ENCODE measurements around the gene WAS.
"Not testable (repeated sequence)": the region's sequence is repeated elsewhere in the genome, so short reads cannot be mapped to it uniquely, and the experiment has no call there.

Gene WAS

DNA sequence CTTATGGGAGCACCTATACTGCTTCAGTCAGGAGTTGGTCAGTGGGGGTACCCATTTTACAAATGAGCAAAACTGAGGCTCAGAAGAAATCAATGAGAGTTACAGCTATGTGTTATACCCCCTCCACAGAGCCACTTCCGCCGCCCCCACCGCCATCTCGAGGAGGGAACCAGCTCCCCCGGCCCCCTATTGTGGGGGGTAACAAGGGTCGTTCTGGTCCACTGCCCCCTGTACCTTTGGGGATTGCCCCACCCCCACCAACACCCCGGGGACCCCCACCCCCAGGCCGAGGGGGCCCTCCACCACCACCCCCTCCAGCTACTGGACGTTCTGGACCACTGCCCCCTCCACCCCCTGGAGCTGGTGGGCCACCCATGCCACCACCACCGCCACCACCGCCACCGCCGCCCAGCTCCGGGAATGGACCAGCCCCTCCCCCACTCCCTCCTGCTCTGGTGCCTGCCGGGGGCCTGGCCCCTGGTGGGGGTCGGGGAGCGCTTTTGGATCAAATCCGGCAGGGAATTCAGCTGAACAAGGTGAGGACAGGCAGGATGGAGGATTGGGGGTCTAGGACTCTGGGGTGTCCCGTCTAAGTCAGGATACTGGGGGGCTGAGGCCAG lies 5.0 kb downstream of the WAS start:
- no peak for DNase-seq

DNA sequence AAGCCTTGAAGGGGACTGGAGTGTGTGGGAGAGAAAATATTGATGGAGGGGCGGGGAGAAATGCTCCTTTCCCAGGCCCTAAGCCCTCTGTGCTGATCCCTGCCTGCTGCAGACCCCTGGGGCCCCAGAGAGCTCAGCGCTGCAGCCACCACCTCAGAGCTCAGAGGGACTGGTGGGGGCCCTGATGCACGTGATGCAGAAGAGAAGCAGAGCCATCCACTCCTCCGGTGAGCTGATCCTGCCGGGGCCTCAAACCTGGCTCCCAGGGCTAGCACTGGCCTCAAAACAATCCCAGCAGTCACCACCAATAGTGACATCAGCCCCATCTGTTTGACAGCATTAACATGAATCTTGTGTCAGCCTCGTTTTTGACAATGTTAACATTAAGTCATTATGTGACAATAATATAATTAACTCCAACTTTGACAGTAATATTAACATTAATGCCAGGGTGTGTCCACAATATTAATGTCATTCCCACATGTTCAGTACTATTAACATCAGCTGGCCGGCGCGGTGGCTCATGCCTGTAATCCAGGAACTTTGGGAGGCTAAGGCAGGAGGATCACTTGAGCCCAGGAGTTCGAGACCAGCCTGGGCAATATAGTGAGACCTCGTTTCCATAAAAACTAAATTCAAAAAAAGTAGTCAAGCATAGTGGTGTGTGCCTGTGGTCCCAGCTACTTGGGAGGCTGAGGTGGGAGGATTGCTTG lies 5.8 kb downstream of the WAS start:
- peak; percentile 9 for DNase-seq

- not testable (repeated sequence) for DNase-seq
These were observed 8.1 kb downstream of the WAS start for GRCh38 chrX:48691746-48692145.

DNA sequence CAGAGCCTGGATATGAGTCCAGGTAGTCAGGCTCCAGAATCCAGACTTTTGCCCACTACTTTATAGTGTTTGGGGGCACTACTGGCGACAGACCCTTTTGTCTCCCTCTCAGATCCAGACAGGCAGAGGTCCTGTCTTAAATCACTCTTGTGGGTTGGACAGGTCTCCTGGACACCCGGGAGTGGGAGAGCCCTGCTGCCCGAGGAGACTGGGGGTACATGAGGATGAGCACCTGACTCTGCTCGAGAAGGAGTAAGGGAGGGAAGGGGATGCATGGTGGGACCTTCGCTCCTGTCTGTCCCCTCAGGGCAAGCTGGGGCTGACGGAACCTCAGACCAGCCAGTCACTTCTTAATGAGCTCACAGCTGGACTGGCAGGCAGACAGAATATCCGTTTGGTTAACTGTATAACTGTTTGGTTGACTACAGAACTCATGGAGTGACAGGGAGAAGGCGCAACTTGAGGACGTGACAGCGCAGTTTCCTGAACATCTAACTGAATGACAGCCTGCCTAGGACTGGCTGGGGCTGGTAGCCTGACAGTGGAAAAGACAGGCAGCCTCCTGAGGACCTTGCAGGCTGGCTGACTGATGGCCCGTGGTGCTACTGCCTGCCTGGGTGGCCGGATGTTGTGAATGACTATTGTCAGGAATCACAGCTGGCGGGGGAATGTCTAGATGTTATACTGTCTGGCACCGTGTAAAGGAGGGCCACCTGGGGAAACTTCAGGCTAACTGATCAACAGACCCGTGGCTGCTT lies 11.4 kb downstream of the WAS start:
- DNase-seq, result no peak

GRCh38 chrX:48695534-48695896 lies 11.9 kb downstream of the WAS start:
- DNase-seq, result peak; percentile 51

- no peak for DNase-seq
These were observed 12.3 kb downstream of the WAS start for GRCh38 chrX:48695925-48696300.

DNA sequence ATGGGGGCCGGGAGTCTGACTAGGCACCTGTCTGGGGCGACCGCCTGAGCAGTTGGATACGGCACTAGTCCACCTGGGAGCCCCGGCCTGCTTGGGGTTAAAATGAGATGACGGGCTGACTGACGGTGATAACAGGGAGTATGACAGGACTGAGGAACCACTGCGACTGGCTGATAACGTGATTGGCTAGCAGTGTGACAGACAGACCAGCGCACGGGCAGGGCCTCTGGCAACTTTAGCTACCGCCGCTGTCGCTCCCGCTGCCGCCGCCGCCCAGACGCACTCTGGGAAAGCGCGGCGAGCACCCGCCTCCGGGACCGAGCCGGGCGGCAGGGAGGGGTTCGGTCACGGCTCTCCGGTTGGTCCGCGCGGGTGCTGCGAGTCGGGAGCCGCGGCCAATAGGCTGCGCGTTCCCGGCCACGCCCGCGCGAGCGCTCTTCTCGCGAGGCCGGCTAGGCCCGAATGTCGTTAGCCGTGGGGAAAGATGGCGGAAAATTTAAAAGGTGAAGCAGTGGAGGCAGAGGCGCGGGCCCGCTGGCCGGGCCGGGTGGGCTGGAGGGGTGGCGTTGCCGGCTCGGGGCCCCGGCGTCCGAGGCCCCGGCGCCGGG lies 12.8 kb downstream of the WAS start, which contains the start of gene SUV39H1:
Gene SUV39H1, plus strand, starts transcription at position 434 of the 608 bp plus-strand sequence. Its CDS starts 51 bp downstream, at position 485.
- DNase-seq, result peak; percentile 96

GRCh38 chrX:48696909-48697727 lies 13.5 kb downstream of the WAS start:
- peak; percentile 68 for DNase-seq

DNA sequence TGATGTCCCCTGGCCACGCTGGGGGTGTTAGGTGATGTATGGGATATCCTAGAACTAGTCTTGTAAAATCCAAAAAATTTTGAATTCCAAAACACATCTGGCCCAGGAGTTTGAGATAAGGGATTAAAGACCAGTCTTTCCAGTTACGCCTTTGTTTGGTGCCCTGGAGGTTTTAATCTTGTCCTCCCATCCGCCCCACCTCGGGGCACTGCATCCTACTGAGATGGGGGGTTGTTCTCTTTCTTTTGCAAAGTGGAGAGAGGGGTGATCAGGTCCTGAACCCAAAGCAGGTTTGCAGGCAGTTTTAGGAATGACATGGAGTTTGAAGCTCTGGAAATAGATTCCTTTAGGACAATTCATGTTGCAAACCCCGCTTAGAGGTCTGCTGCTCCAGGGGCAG lies 14.7 kb downstream of the WAS start:
- DNase-seq, result no peak

DNA sequence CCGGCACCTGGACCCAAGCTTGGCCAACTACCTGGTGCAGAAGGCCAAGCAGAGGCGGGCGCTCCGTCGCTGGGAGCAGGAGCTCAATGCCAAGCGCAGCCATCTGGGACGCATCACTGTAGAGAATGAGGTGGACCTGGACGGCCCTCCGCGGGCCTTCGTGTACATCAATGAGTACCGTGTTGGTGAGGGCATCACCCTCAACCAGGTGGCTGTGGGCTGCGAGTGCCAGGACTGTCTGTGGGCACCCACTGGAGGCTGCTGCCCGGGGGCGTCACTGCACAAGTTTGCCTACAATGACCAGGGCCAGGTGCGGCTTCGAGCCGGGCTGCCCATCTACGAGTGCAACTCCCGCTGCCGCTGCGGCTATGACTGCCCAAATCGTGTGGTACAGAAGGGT lies 16.6 kb downstream of the WAS start:
- no peak for DNase-seq

DNA sequence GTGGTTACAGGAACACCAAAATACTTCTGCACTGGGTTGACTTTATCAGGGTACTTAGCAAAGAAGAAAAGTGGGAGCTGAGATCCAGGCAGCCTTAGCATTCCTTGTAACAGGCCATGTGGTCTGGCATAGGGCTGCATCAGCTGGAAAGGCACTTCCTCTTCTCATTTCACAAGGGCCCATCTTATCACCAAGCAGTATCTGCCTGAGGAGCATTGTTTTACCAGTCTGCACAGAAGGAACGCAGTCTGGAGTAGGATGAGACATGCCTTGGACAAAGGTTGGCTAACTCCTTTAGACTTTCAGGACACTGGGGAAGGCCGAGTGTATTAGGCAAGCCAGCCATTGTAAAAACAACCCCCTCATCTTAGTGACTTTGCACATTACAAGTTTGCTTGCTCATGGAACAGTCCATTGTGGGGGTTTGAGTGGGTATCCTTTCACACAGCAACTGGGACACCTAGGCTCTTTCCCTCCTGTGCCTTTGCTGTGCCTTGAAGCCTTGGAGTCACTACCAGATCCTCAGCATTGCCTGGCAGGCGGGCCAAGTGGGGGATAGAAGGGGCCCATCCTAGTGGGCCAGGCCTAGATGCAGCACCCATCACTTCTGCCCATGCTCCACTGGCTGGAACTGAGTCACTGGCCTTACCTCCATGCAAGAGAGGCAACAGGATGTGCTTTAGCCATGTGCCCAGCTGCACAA lies 17.5 kb downstream of the WAS start:
- no peak for DNase-seq

GRCh38 chrX:48702032-48702431 lies 18.4 kb downstream of the WAS start:
- DNase-seq, result no peak

DNA sequence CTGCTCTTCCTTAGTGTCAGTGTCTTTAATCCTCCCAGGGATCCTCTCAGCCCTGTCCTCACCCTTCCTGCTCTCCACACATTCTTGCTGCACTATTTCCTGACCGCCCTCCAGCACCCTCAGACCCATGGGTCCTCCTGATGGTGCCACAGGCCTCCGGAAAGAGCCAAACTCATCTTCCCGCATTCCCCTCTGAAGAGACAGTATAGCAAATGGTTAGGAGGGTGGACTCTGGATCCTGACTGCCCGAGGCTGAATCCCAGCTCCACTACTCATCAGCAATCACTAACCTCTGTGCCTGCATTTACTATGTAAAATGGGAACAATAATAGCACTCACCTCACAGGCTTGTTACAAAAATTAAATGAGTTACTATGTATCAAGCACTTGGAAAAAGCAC lies 19.1 kb downstream of the WAS start:
- DNase-seq, result no peak

GRCh38 chrX:48703228-48703627 lies 19.6 kb downstream of the WAS start:
- no peak for DNase-seq

DNA sequence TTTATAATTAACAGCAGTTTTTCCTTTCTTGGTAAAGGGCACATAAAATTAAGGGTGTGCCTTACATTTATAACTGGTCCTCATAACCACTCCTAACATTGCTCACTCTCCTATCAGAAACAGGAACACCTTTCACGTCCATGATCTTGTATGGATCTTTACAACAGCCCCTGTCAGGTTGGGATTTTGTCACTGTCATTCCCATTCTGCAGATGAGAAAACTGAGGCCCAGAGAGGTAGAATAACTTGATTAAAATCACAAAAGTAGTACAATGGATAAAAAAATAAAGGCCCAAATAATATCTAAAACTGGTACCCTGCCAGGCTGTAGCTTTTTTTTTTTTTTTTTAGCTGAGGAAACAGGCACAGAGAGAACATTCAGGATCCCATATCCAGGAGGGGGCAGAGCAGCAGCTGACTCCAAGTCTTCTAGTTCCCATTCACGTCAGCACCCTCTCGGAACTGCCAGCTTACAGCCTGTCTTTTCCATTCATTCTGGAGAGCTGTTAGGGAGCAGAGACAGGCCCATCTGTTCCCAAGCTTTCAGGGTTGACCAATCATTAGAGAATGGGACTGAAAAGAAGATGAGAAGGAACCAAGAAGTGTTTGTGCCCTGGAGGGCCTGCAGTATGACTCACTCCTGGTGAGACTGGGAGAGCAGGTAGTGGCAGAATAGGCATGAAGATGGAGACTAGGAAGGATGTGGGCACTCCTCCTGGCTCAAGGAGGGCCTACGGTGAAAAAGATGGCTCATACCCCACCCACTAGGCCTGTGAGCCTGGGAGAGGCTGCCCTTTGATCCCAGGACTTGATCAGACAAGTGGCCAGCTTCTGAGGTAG lies 20.3 kb downstream of the WAS start:
- DNase-seq, result peak; percentile 19

DNA sequence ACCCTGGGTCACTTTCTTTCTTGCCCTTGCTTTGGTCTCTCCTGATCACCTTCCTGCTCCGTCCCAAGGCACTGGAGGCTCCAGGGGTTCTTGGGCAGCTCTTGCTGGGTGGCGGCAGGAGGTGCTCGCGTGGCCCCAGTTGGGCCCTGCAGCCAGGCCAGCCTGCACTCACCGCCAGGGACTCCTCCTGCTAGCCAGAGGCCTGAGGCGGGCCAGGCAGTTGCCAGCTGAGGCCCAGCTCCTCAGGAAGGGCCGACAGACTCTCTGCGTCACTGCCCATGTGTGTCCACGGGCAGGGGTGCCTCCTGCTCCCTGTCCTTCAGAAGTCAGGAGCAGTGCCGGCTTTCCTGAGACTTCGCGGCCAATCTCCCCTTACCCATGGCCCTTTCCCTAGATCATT lies 22.3 kb downstream of the WAS start:
- DNase-seq, result no peak

GRCh38 chrX:48709522-48710112 lies 26.0 kb downstream of the WAS start:
- no peak for DNase-seq

GRCh38 chrX:48711162-48711928 lies 27.7 kb downstream of the WAS start:
- DNase-seq, result no peak

- DNase-seq, result no peak
These were observed 28.4 kb downstream of the WAS start for GRCh38 chrX:48711929-48712505.

DNA sequence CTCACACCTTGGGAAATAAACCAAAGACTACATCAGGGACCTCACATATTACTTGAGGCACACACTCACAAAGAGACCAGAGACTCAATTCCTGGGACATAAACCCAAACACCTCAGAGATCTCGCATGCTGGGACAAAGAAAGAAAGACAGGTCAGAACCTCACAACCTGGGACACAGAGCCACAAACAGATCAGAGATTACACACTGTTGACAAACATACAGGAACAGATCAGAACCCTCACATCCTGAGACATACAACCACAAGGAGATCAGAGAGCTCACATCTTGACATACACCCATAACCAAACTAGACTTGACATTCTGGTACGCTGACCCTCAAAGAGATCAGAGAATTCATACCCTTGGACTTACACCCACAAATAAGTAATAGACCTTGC lies 30.2 kb downstream of the WAS start:
- DNase-seq, result no peak
